GM18511 (cell line): ENCODE results near the gene ACAA1.
"Not testable (repeated sequence)": the region's sequence is repeated elsewhere in the genome, so short reads cannot be mapped to it uniquely, and the experiment has no call there.

ENCODE experiments used
- ATAC-seq: cut with Tn5 transposase; IDR thresholded peaks from one replicate; pipeline ENCODE4 v1.9.1; 2021; ENCODE audit warnings: mild to moderate bottlenecking, moderate library complexity; ENCODE audit not compliant: unreplicated experiment

The ACAA1 gene

GRCh38 chr3:38083871-38084333 is 53.0 kb downstream of the ACAA1 start:
- no peak for ATAC-seq

GRCh38 chr3:38083254-38083653 is 53.7 kb downstream of the ACAA1 start:
- ATAC-seq = not testable (repeated sequence)

- ATAC-seq = not testable (repeated sequence)
Measured at GRCh38 chr3:38082296-38082695, 54.6 kb downstream of the ACAA1 start.

GRCh38 chr3:38077073-38077472 is 59.9 kb downstream of the ACAA1 start:
- not testable (repeated sequence) for ATAC-seq
